HL-60 (cell line): ENCODE data around the gene UBE2S.
A peak's percentile ranks its signal among the peaks of the same experiment; 100 is the strongest.
"Not testable (repeated sequence)": the region's sequence is repeated elsewhere in the genome, so short reads cannot be mapped to it uniquely, and the experiment has no call there.

Experiments
- DNase-seq, 2 experiments: peaks; one replicate each; pipeline ENCODE4 v3.0.0-alpha.2; 2010 to 2020; ENCODE audit warnings: low read depth in 1 of 2, low spot score in 1 of 2
- H3K27ac ChIP-seq: fragments of 250-450 bp; sonication (Bioruptor Pico); replicated peaks from 2 replicates; pipeline ENCODE4 v1.5.1; 2020; ENCODE audit warnings: mild to moderate bottlenecking, moderate library complexity
- H3K27me3 ChIP-seq: fragments of 250-450 bp; sonication (Bioruptor Pico); 2 replicates; pipeline ENCODE4 v1.5.1; 2021; ENCODE audit warnings: mild to moderate bottlenecking, moderate library complexity; ENCODE audit not compliant: insufficient read depth, poor library complexity, severe bottlenecking
- H3K4me3 ChIP-seq: replicated peaks from 2 replicates; pipeline ENCODE4 v1.5.1; 2011; ENCODE audit warnings: mild to moderate bottlenecking, control low read depth, low read length; ENCODE audit not compliant: insufficient read depth
- GABPA ChIP-seq: IDR thresholded peaks from 2 replicates; pipeline ENCODE4 v1.6.1; 2012; ENCODE audit warnings: low read depth
- POLR2AphosphoS5 ChIP-seq: IDR thresholded peaks from 2 replicates; pipeline ENCODE4 v1.6.1; 2012; ENCODE audit warnings: low read depth
- SPI1 ChIP-seq: IDR thresholded peaks from 2 replicates; pipeline ENCODE4 v1.6.1; 2012; ENCODE audit warnings: low read depth, mild to moderate bottlenecking, borderline replicate concordance
- TF ChIP-seq, protein P1 (sequence below): IDR thresholded peaks from one replicate; pipeline ENCODE4 v1.5.1; 2011; ENCODE audit warnings: low read length, control low read depth, inconsistent platforms; ENCODE audit not compliant: insufficient read depth
- TF ChIP-seq, protein P2 (sequence below): IDR thresholded peaks from 2 replicates; pipeline ENCODE4 v1.6.1; 2012; ENCODE audit warnings: low read depth; ENCODE audit not compliant: insufficient replicate concordance

The UBE2S gene

DNA sequence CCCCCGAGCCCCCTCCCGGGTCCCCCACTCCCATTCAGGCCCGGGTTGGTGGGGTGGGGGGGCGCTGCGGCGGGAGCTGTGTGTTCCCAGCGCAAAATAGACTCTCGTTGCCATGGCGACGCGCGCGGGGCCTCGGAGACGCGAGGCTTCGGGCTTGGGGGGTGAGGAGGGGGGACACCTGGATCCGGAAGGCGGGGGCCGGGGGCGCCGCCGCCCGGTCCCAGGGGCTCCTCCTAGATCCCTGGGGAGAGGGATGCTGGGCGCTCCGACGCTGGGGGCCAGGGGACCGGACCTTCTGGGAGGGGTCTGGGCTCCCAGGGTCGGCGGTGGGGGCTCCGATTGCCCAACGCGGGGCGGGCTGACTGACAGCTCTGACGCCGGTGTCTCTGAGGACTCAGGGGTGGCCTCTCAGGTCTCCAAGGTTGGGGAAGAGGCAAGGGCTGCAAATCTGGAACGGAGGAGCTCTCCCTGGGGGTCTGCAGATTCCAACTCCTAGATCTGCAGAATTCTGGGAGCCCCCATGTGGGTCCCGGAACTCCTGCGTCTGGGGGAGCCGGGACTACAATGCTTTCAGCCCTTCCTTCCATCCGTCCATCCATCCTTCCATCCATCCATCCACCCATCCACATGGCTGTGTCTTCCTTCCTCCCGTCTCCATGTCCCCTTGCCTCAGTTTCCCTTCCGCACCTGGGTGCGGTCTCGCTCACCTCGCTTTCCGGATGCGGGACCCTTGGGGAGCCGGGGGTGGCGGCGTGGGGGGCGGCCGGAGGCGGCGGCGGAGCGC, 44.6 kb upstream of the UBE2S start:
- Histone ChIP-seq H3K27me3 (peaks cover 9% of the 10 kb centered on the region), H3K4me3 (no peak overlapping the region), H3K27ac (no peak overlapping the region)
- TF ChIP-seq, protein P1, sequence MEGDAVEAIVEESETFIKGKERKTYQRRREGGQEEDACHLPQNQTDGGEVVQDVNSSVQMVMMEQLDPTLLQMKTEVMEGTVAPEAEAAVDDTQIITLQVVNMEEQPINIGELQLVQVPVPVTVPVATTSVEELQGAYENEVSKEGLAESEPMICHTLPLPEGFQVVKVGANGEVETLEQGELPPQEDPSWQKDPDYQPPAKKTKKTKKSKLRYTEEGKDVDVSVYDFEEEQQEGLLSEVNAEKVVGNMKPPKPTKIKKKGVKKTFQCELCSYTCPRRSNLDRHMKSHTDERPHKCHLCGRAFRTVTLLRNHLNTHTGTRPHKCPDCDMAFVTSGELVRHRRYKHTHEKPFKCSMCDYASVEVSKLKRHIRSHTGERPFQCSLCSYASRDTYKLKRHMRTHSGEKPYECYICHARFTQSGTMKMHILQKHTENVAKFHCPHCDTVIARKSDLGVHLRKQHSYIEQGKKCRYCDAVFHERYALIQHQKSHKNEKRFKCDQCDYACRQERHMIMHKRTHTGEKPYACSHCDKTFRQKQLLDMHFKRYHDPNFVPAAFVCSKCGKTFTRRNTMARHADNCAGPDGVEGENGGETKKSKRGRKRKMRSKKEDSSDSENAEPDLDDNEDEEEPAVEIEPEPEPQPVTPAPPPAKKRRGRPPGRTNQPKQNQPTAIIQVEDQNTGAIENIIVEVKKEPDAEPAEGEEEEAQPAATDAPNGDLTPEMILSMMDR, result no peak
- TF ChIP-seq POLR2AphosphoS5, result 0 out of 2 replicates have a peak, but pooled peaks have one; percentile 12
- no peak for DNase-seq

DNA sequence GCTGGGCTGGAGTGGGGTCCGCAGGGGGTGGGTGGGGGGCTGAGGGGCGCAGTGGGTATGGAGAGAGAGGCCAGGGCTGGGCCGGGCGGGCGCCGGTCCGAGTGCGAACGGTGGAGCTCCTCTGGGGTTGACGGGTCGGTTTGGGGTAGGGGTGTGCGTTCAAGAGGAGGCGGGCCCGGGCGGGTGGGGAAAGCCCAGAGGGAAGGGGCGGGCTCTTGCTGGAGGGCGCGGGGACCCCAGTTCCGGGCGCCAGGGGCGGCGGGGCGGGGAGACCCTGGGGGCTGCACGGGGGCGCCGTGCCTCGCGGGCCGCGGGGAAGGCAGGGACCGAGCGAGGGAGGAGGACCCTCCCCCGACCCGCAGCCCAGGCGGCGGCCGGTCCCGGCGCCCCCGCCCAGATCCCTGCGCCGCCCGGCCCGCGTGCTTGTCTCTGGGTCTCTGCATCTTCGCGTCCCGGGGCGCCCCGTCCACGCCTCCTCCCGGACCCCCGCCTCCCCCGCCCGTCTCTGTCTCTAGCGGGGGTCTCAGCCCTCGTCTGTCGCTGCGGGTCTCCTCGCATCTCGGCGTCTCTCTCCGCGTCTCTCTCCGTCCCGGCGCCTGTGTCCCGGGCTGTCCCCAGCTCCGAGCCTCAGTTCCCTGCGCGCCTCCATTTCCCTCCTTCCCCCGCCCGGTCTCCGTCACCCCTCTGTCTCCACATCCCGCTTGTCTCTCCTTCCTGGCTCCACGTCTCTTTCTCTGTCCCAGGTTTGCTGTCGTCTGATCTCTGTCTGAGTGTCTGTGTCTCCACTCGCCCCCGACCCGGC, 43.8 kb upstream of the UBE2S start:
- DNase-seq, result no peak
- no peak overlapping the region for H3K27ac ChIP-seq
- no peak overlapping the region for H3K4me3 ChIP-seq
- TF ChIP-seq, protein P2, sequence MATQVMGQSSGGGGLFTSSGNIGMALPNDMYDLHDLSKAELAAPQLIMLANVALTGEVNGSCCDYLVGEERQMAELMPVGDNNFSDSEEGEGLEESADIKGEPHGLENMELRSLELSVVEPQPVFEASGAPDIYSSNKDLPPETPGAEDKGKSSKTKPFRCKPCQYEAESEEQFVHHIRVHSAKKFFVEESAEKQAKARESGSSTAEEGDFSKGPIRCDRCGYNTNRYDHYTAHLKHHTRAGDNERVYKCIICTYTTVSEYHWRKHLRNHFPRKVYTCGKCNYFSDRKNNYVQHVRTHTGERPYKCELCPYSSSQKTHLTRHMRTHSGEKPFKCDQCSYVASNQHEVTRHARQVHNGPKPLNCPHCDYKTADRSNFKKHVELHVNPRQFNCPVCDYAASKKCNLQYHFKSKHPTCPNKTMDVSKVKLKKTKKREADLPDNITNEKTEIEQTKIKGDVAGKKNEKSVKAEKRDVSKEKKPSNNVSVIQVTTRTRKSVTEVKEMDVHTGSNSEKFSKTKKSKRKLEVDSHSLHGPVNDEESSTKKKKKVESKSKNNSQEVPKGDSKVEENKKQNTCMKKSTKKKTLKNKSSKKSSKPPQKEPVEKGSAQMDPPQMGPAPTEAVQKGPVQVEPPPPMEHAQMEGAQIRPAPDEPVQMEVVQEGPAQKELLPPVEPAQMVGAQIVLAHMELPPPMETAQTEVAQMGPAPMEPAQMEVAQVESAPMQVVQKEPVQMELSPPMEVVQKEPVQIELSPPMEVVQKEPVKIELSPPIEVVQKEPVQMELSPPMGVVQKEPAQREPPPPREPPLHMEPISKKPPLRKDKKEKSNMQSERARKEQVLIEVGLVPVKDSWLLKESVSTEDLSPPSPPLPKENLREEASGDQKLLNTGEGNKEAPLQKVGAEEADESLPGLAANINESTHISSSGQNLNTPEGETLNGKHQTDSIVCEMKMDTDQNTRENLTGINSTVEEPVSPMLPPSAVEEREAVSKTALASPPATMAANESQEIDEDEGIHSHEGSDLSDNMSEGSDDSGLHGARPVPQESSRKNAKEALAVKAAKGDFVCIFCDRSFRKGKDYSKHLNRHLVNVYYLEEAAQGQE, result no peak
- TF ChIP-seq, protein P1, result no peak
- no peak for TF ChIP-seq POLR2AphosphoS5
- no peak for TF ChIP-seq SPI1
- no peak for TF ChIP-seq GABPA
- peaks cover 9% of the 10 kb centered on the region for H3K27me3 ChIP-seq

DNA sequence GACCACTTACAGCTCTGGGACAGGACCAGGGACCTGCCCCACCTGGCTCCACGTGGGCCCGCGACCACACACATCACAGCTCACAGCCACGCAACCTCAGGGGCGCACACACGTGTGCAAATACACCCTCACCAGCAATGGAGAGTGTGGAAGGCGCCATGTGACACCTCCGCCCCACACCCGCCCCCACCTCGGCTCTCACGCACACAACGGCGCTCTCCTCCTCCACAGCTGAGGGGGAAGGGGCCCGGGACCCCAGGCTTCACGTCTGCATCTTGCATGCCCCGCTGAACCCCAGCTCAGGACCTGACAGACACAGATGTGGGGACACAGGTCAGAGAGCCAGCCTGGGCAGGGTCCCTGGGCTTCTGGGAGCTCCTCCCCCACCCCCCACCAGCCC, 41.9 kb upstream of the UBE2S start:
- H3K27me3 ChIP-seq, result peaks cover 14% of the 10 kb centered on the region
- no peak for DNase-seq
- H3K27ac ChIP-seq, result no peak overlapping the region
- no peak overlapping the region for H3K4me3 ChIP-seq
- TF ChIP-seq GABPA, result no peak
- TF ChIP-seq, protein P2, result no peak

DNA sequence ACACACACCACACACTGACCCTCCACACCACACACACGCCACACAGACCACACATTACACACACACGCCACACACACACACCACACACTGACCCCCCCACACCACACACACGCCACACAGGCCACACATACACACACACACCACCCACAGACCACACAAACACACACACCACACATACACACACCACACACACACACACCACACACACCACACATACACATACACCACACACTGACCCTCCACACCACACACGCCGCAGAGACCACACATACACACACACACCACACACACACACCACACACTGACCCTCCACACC, 40.5 kb upstream of the UBE2S start:
- H3K27ac ChIP-seq, DNase-seq, H3K4me3 ChIP-seq: not testable (repeated sequence)
- H3K27me3 ChIP-seq, result peaks cover 24% of the 10 kb centered on the region
